HG03103 (cell line): ENCODE results near the gene IQCK.
"Not testable (repeated sequence)": the region's sequence is repeated elsewhere in the genome, so short reads cannot be mapped to it uniquely, and the experiment has no call there.

ENCODE experiments used
- ATAC-seq: cut with Tn5 transposase; IDR thresholded peaks from one replicate; pipeline ENCODE4 v1.9.1; 2021; ENCODE audit warnings: low read depth; ENCODE audit not compliant: unreplicated experiment

IQCK gene

GRCh38 chr16:19785081-19785480 is 67.0 kb downstream of the IQCK start:
- no peak for ATAC-seq

GRCh38 chr16:19785512-19786130 is 67.5 kb downstream of the IQCK start:
- ATAC-seq = no peak

GRCh38 chr16:19801369-19801768 is 83.3 kb downstream of the IQCK start:
- ATAC-seq = not testable (repeated sequence)

- ATAC-seq = not testable (repeated sequence)
Observed at GRCh38 chr16:19801824-19802223, 83.8 kb downstream of the IQCK start.

- ATAC-seq = no peak
Observed at GRCh38 chr16:19802612-19803011, 84.5 kb downstream of the IQCK start.

GRCh38 chr16:19804538-19805323 is 86.7 kb downstream of the IQCK start:
- ATAC-seq = no peak

- ATAC-seq = no peak
Observed at GRCh38 chr16:19805459-19806162, 87.5 kb downstream of the IQCK start.

GRCh38 chr16:19808061-19808641 is 90.1 kb downstream of the IQCK start:
- ATAC-seq = no peak

- no peak for ATAC-seq
Observed at GRCh38 chr16:19809121-19809635, 91.1 kb downstream of the IQCK start.

GRCh38 chr16:19809693-19810092 is 91.6 kb downstream of the IQCK start:
- ATAC-seq = no peak

- ATAC-seq = no peak
Observed at GRCh38 chr16:19810817-19811731, 93.0 kb downstream of the IQCK start.

- no peak for ATAC-seq
Observed at GRCh38 chr16:19812986-19813385, 94.9 kb downstream of the IQCK start.

- no peak for ATAC-seq
Observed at GRCh38 chr16:19815418-19815817, 97.3 kb downstream of the IQCK start.

GRCh38 chr16:19817122-19817521 is 99.1 kb downstream of the IQCK start:
- no peak for ATAC-seq

- no peak for ATAC-seq
Observed at GRCh38 chr16:19817875-19818274, 99.8 kb downstream of the IQCK start.

- no peak for ATAC-seq
Observed at GRCh38 chr16:19822533-19822932, 104.5 kb downstream of the IQCK start.

GRCh38 chr16:19823322-19823721 is 105.3 kb downstream of the IQCK start:
- ATAC-seq = no peak

- ATAC-seq = no peak
Observed at GRCh38 chr16:19824216-19824615, 106.1 kb downstream of the IQCK start.

- ATAC-seq = no peak
Observed at GRCh38 chr16:19829844-19830692, 112.0 kb downstream of the IQCK start.
